Thyroid gland (tissue), 4 donors: Measurements from ENCODE around the gene MAN1B1. TPM values are rescaled to one million over a fixed set of nuclear protein-coding genes. Genes with fewer than 3 reads are reported as not detected.
"Not testable (repeated sequence)": the region's sequence is repeated elsewhere in the genome, so short reads cannot be mapped to it uniquely, and the experiment has no call there.

ENCODE experiments used
- DNase-seq, 2 donors: peaks; one replicate each; pipeline ENCODE4 v3.0.0-alpha.2; 2019
- H3K27ac ChIP-seq, 3 donors: fragments of 200-600 bp; sonication (generic); 1 replicate in 2 of 3; 2 replicates in 1 of 3; pipeline ENCODE4 v1.5.1; 2016 to 2019; ENCODE audit warnings: mild to moderate bottlenecking in 1 of 3, moderate library complexity in 1 of 3
- H3K27me3 ChIP-seq: fragments of 200-600 bp; sonication (generic); one replicate; pipeline ENCODE4 v1.5.1; 2019
- H3K36me3 ChIP-seq, 2 donors: fragments of 200-600 bp; sonication (generic); one replicate each; pipeline ENCODE4 v1.5.1; 2016 to 2019
- H3K4me1 ChIP-seq, 2 donors: fragments of 200-600 bp; sonication (generic); one replicate each; pipeline ENCODE4 v1.5.1; 2017 to 2019
- H3K4me3 ChIP-seq, 3 donors: fragments of 200-600 bp; sonication (generic); replicated peaks in 1 of 3; 1 replicate in 2 of 3; 2 replicates in 1 of 3; pipeline ENCODE4 v1.5.1; 2016; ENCODE audit warnings: mild to moderate bottlenecking in 1 of 3
- H3K9me3 ChIP-seq: fragments of 200-600 bp; sonication (generic); one replicate; pipeline ENCODE4 v1.5.1; 2017
- POLR2A ChIP-seq, 2 donors: fragments of 450-650 bp; IDR thresholded peaks; one replicate each; pipeline ENCODE4 v1.6.1; 2017; ENCODE audit warnings: antibody characterized with exemption in 2 of 2, mild to moderate bottlenecking in 2 of 2, moderate library complexity in 1 of 2
- WGBS, 2 donors: methylation state at CpG; one replicate each; pipeline ENCODE4 v1.1.5; 2017; 5-methylcytosine and 5-hydroxymethylcytosine counted together
- intact Hi-C: fragments of 100-400 bp; cut with DNase I; formaldehyde crosslinking; loops from one replicate; pipeline ENCODE4 v1.15.1; 2023
- total RNA-seq, 4 donors: library from RNA; depleted of rRNA; stranded (reverse); fragments of >200 nt; gene quantifications; one replicate each; pipeline ENCODE4 v1.2.3, GENCODE V29; 2016
- TF ChIP-seq, protein P1 (sequence below), 6 experiments: fragments of 200-600 bp in 3 of 6; fragments of 450-650 bp in 3 of 6; sonication (generic) in 3 of 6; IDR thresholded peaks; one replicate each; pipeline ENCODE4 v1.5.1; 2016 to 2019; ENCODE audit warnings: antibody characterized with exemption in 6 of 6, mild to moderate bottlenecking in 2 of 6, inconsistent platforms in 1 of 6, moderate library complexity in 1 of 6

The MAN1B1 gene
- total RNA-seq, 4 donors from 2014 or later = 48.2 to 73.8 (median 67.2) TPM

- Histone ChIP-seq H3K4me1 (peaks cover 5 to 14% of the 10 kb centered on the region in 2 donors), H3K36me3 (no peaks in the 10 kb centered on the region), H3K27me3 (no peaks in the 10 kb centered on the region), H3K9me3 (no peaks in the 10 kb centered on the region), H3K4me3 (peak overlapping the region; percentile 59 to 92 (median 74)), H3K27ac (peak overlapping the region; percentile 34 to 75 (median 57))
- WGBS, 2 donors = 2% methylated on average over 9 of the region's 86 CpGs; no CpG with 5 or more reads in 1 of the 2 donors
- TF ChIP-seq, protein P1, sequence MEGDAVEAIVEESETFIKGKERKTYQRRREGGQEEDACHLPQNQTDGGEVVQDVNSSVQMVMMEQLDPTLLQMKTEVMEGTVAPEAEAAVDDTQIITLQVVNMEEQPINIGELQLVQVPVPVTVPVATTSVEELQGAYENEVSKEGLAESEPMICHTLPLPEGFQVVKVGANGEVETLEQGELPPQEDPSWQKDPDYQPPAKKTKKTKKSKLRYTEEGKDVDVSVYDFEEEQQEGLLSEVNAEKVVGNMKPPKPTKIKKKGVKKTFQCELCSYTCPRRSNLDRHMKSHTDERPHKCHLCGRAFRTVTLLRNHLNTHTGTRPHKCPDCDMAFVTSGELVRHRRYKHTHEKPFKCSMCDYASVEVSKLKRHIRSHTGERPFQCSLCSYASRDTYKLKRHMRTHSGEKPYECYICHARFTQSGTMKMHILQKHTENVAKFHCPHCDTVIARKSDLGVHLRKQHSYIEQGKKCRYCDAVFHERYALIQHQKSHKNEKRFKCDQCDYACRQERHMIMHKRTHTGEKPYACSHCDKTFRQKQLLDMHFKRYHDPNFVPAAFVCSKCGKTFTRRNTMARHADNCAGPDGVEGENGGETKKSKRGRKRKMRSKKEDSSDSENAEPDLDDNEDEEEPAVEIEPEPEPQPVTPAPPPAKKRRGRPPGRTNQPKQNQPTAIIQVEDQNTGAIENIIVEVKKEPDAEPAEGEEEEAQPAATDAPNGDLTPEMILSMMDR (IDR thresholded peaks at IDR 0.05) = peak in 1 of 6 experiments; percentile 29
- peak in 1 of 2 donors; percentile 68 for TF ChIP-seq POLR2A (IDR thresholded peaks at IDR 0.05)
- DNase-seq = peak; percentile 87 to 88
- intact Hi-C loops = no loop called here
Observed at GRCh38 chr9:137129456-137130175, 42.8 kb downstream of the MAN1B1 start.

- Histone ChIP-seq H3K9me3 (no peaks in the 10 kb centered on the region), H3K4me1 (peaks cover 5 to 14% of the 10 kb centered on the region in 2 donors), H3K36me3 (no peaks in the 10 kb centered on the region), H3K27ac (peak overlapping the region in 2 of 3 donors; percentile 34 to 75), H3K27me3 (no peaks in the 10 kb centered on the region), H3K4me3 (peak overlapping the region; percentile 59 to 92 (median 74))
- no peak for DNase-seq
- TF ChIP-seq, protein P1 (IDR thresholded peaks at IDR 0.05) = no peak
- no peak for TF ChIP-seq POLR2A (IDR thresholded peaks at IDR 0.05)
- intact Hi-C loops = no loop called here
- WGBS, 2 donors = 28% methylated on average over 4 to 6 of the region's 58 CpGs
Observed at GRCh38 chr9:137130176-137130755, 43.5 kb downstream of the MAN1B1 start.

DNA sequence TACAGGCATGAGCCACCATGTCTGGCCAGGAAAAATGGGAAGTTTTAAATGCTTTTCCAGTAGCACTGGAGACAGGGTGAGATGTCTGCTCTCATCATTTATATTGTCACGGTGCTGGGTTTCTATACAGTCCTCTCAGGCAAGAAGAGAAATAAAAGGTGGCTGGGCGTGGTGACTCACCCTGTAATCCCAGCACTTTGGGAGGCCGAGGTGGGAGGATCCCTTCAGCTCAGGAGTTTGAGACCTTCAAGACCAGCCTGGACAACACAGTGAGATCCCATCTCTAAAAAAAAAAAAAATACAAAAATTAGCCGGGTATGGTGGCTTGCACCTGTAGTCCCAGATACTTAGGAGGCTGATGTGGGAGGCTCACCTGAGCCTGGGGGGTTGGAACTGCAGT is 47.4 kb downstream of the MAN1B1 start:
- intact Hi-C loops = no loop called here
- Histone ChIP-seq H3K36me3 (no peaks in the 10 kb centered on the region), H3K9me3 (no peaks in the 10 kb centered on the region), H3K27ac (no peak overlapping the region), H3K4me3 (no peak overlapping the region), H3K27me3 (peaks cover 17% of the 10 kb centered on the region), H3K4me1 (peaks cover 5 to 9% of the 10 kb centered on the region in 2 donors)
- DNase-seq = no peak
- TF ChIP-seq, protein P1 (IDR thresholded peaks at IDR 0.05) = no peak
- TF ChIP-seq POLR2A (IDR thresholded peaks at IDR 0.05) = no peak
- 85 to 87% methylated on average over 4 of the region's 4 CpGs for WGBS, 2 donors

DNA sequence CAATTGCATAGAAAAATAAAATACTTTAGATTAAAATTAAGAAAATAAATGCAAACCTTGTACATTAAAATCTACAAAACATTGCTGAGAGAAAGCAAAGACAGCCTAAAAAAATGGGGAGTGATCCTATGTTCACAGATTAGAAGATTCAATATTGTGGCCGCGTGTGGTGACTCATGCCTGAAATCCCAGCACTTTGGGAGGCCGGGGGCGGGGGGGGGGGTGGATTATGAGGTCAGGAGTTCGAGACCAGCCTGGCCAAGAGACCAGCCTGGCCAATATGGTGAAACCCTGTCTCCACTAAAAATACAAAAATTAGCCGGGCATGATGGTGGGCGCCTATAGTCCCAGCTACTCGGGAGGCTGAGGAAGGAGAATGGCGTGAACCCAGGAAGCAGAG is 48.4 kb downstream of the MAN1B1 start:
- intact Hi-C loops = not testable (repeated sequence)

GRCh38 chr9:137136261-137136880 is 49.6 kb downstream of the MAN1B1 start:
- no peaks in the 10 kb centered on the region for H3K36me3 ChIP-seq
- no peak for DNase-seq
- 39 to 63% methylated on average over 6 of the region's 27 CpGs for WGBS, 2 donors
- H3K4me1 ChIP-seq = peaks cover 0 to 3% of the 10 kb centered on the region in 2 donors
- no peak overlapping the region for H3K27ac ChIP-seq
- intact Hi-C loops = no loop called here
- H3K27me3 ChIP-seq = peaks cover 17% of the 10 kb centered on the region
- no peak overlapping the region for H3K4me3 ChIP-seq
- H3K9me3 ChIP-seq = no peaks in the 10 kb centered on the region
- no peak for TF ChIP-seq POLR2A (IDR thresholded peaks at IDR 0.05)
- TF ChIP-seq, protein P1 (IDR thresholded peaks at IDR 0.05) = no peak

More for the DNA sequence above, 48.4 kb downstream of the MAN1B1 start:
- H3K27ac ChIP-seq, H3K4me3 ChIP-seq, DNase-seq, H3K36me3 ChIP-seq, H3K4me1 ChIP-seq, H3K9me3 ChIP-seq: not testable (repeated sequence)
- peaks cover 17% of the 10 kb centered on the region for H3K27me3 ChIP-seq
- 81 to 82% methylated on average over 9 of the region's 9 CpGs for WGBS, 2 donors
